HG03103 (cell line): ENCODE measurements around the gene SORCS2.

Source experiments
- ATAC-seq: cut with Tn5 transposase; IDR thresholded peaks from one replicate; pipeline ENCODE4 v1.9.1; 2021; ENCODE audit warnings: low read depth; ENCODE audit not compliant: unreplicated experiment

The SORCS2 gene

GRCh38 chr4:7649741-7650531 is 457.6 kb downstream of the SORCS2 start:
- ATAC-seq = no peak

GRCh38 chr4:7650606-7651385 is 458.5 kb downstream of the SORCS2 start:
- no peak for ATAC-seq

- ATAC-seq = no peak
Observed at GRCh38 chr4:7651461-7651921, 459.2 kb downstream of the SORCS2 start.

GRCh38 chr4:7652006-7652405 is 459.7 kb downstream of the SORCS2 start:
- ATAC-seq = no peak

- ATAC-seq = no peak
Observed at GRCh38 chr4:7652451-7652881, 460.1 kb downstream of the SORCS2 start.

GRCh38 chr4:7652906-7653305 is 460.6 kb downstream of the SORCS2 start:
- ATAC-seq = no peak

- ATAC-seq = no peak
Observed at GRCh38 chr4:7653510-7654369, 461.4 kb downstream of the SORCS2 start.

GRCh38 chr4:7654550-7655445 is 462.5 kb downstream of the SORCS2 start:
- no peak for ATAC-seq

GRCh38 chr4:7655511-7656243 is 463.3 kb downstream of the SORCS2 start:
- no peak for ATAC-seq

GRCh38 chr4:7656244-7656800 is 464.0 kb downstream of the SORCS2 start:
- no peak for ATAC-seq

- no peak for ATAC-seq
Observed at GRCh38 chr4:7657545-7658297, 465.4 kb downstream of the SORCS2 start.

GRCh38 chr4:7658341-7659204 is 466.2 kb downstream of the SORCS2 start:
- no peak for ATAC-seq

GRCh38 chr4:7659429-7660175 is 467.3 kb downstream of the SORCS2 start:
- no peak for ATAC-seq

- ATAC-seq = no peak
Observed at GRCh38 chr4:7660176-7661039, 468.1 kb downstream of the SORCS2 start.

GRCh38 chr4:7661066-7661748 is 468.9 kb downstream of the SORCS2 start:
- no peak for ATAC-seq
